Measurements from ENCODE around the gene PTPN13. TPM values are rescaled to one million over a fixed set of nuclear protein-coding genes. Genes with fewer than 3 reads are reported as not detected.

The PTPN13 gene
- under 1 TPM; 0.06 to 0.21 TPM for total RNA-seq

DNA sequence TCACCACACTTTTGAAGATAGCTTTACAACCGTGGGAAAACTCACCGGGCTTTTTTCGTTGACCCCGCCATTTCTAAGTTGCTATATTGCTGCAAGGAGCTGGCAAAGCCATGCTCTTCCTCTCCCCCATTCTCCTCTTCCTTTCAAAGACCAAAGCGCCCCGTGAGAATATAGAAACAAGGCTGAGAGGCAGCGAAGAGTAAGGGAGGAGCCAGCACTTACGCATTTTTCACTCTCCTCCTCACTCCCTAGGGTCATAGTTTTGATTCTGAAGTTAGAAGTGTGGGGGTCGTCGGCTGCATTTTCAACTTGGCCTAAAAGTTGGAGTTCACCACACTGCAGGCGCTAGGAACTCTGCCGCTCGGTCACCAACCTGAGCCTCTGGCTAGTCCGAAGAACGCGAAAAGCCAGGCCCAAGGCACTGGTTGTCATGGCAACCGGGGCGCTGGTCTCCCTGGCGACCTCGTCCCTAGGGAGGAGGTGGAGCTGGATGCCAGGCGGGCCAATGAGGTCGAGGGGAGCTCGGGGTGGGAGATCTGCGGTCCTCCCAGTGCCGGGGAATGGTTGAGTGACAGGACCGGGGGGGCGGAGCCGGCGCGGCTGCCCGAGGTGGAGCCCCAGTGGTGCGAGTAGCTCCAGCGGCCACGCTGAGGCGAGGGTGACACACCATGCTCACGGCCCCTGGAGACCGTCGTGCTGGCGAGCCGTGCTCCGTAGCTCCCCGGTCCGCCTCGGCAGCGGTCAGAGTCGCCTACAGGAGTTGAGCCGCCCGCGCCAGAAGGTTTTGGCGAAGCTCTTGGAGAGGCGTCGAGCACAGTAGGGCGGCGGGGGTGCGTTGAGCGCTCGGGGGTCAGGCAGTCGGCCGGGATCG, at the start of gene PTPN13:
Gene PTPN13 (plus strand): TSS at position 628 of the 871 bp plus-strand sequence. CDS start 40,942 bp downstream, outside the sequence.
- ChIA-PET CTCF (no interaction called here), POLR2A (no interaction called here)

- CTCF ChIA-PET, result no interaction called here
- POLR2A ChIA-PET, result no interaction called here
Observed at GRCh38 chr4:86547140-86547539, 47.0 kb upstream of the PTPN13 start.

- CTCF ChIA-PET, result no interaction called here
Observed at GRCh38 chr4:86549163-86549788, 44.8 kb upstream of the PTPN13 start.

DNA sequence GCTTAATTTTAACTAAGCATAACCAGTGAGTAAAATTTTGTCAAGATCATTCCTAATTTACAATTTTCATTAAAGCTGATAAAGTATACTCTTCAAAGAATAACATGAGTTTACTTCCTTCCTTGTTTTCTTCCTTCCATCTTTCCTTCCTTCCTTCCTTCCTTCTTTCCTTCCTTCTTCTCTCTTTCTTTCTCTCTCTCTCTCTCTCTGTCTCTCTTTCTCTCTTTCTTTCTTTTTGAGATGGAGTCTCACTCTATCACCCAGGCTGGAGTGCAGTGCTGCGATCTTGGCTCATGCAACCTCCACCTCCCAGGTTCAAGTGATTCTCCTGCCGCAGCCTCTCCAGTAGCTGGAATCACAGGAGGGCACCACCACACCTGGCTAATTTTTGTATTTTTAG, 42.7 kb upstream of the PTPN13 start:
- ChIA-PET POLR2A (no interaction called here), CTCF (no interaction called here)

More at GRCh38 chr4:86549163-86549788, 44.8 kb upstream of the PTPN13 start:
- POLR2A ChIA-PET, result no interaction called here

DNA sequence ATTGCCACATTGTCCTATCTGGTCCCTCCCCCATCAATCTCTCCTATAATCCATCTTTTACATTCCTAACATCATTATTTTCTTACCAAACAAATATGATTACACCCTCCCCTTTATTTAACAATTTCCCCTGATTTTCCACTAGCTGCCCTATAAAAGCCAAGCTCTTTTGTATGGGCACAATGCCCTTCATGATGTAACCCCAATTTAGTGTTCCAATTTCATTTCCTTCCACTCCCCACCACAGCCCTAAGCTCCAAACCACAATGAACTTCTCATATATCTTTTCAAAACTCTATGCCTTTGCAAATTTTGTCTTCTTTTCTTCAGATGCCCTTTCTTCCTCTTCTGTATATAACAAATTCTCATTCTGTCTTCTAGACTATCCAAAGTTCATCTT, 39.5 kb upstream of the PTPN13 start:
- CTCF ChIA-PET, result no interaction called here
- POLR2A ChIA-PET, result no interaction called here

DNA sequence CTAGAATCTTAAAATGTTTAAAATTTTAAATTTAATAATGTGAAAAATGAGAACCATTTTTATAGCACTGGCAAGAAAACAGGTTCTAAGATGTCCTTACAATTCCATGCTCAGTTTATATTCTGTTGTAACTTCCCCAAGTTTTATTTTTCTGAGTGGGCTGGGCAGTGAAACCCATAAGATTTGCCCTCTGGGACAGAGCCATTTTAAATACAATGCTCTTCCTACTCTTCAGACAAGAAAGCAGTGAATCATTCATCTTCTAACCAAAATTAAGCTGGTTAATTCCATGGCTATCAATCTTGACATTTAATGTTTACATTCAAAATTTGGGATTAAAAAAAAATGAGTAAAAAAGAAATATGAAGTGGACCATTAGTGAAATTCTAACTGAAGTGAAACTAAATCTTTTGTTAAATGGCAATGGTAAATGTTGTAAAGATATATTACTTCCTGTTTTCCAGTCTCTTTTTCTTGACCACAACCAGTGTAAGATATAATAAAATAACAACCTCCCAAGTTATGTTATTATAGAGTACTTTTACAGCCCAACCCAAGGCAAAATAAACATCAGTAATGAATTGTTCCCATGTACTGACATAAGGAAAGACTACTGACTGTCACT, 37.2 kb upstream of the PTPN13 start:
- POLR2A ChIA-PET, result no interaction called here

DNA sequence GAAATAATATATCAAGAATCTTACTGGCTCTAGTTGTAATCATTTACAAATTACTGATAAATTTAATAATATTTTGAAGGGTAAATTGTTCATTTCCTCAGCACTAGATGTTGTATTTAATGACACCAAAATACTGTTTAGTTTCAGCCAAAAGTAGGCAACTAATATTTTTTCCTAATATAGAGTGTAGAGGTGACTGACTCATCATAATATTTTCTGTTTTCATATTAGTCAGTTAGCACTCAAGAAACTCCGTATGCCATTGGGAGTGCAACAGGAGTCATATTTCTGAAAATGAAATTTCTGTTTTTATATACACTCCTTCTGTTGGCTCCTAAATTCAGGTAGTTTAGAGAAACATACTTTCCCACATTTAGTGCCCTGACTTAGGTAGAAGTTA, 36.6 kb upstream of the PTPN13 start:
- ChIA-PET POLR2A (no interaction called here), CTCF (no interaction called here)

More for the DNA sequence above, 37.2 kb upstream of the PTPN13 start:
- CTCF ChIA-PET, result no interaction called here

DNA sequence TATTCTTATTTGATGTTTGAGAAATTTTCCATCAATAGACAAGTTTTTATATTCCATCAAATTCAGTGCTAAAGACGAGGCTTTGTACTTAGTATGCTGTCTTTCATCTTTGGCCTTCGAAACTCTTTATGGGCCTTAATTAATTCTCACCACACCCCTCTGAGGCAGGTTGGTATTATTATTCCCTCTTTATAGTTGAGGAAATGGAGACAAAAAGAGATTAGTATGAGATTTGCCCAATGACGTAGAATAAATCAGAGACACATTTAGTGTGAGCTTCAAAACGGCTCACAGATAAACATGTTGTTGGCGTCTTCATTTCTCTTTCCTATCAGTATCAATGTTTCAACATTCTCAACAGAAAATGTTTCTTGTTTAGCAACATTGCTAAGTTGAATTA, 35.9 kb upstream of the PTPN13 start:
- ChIA-PET CTCF (no interaction called here), POLR2A (no interaction called here)

DNA sequence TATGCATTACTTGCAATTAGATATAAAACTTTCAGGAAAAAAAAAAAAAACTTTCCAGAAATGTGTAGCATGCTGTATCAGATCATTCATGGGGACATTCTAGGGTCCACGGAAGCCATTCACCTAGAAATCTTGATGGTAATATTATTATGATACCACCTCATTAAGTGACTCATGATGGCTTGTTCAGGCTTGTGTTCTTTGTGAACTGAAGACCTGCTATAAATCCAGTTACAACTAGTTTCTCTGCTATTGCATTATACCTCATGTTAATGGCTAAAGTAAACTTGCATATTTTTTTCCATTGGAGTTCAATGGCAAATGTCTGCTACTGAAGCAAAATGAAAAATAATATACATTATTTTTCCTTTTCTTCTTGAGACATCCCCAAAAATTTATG, 35.3 kb upstream of the PTPN13 start:
- CTCF ChIA-PET, result no interaction called here
- POLR2A ChIA-PET, result no interaction called here

DNA sequence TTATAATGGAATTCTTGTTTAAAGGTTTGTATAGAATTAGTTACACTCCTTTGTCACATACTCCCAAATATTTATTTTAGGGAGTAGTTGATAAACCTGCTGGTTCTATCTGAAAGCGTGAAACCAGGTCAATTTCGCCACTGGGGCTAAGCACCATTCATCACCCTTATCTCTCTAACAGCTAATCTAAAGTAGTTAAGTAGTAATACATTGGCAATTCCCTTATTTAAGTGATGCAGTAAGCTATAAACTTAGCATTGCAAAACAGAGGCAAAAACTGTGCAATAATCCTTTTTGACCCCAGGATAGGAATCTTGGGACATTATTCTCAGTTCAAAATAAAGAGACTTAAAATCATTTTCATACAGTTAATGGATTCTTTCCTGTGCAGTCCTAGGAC, 33.7 kb upstream of the PTPN13 start:
- CTCF ChIA-PET, result no interaction called here

GRCh38 chr4:86561256-86561655, 32.9 kb upstream of the PTPN13 start:
- ChIA-PET CTCF (no interaction called here), POLR2A (no interaction called here)

More for the DNA sequence above, 33.7 kb upstream of the PTPN13 start:
- POLR2A ChIA-PET, result no interaction called here

GRCh38 chr4:86563416-86563815, 30.7 kb upstream of the PTPN13 start:
- CTCF ChIA-PET, result no interaction called here

DNA sequence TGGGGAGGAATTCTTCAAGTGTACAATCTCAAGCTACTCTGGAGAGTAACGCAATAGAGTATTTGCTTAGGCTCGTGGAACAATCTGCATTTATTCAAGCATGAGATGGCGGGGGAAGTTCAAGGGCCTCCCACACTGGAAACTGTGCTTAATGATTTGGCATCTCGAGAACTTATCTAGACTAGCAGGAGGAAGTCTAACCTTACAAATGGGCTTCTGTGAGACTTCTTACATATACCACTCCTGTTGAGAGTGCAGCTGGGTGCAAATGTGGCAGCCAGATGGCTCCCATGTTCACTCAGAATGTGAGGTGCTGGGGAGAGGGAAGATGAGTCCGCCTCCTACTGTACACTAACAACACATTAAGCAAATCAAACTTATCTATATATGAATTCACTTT, 29.3 kb upstream of the PTPN13 start:
- ChIA-PET CTCF (no interaction called here), POLR2A (no interaction called here)

More at GRCh38 chr4:86563416-86563815, 30.7 kb upstream of the PTPN13 start:
- POLR2A ChIA-PET, result no interaction called here

GRCh38 chr4:86565651-86566050, 28.5 kb upstream of the PTPN13 start:
- ChIA-PET CTCF (no interaction called here), POLR2A (no interaction called here)

GRCh38 chr4:86569103-86569870, 24.8 kb upstream of the PTPN13 start:
- POLR2A ChIA-PET, result no interaction called here
- CTCF ChIA-PET, result no interaction called here

GRCh38 chr4:86579941-86580340, 14.2 kb upstream of the PTPN13 start:
- ChIA-PET CTCF (no interaction called here), POLR2A (no interaction called here)

DNA sequence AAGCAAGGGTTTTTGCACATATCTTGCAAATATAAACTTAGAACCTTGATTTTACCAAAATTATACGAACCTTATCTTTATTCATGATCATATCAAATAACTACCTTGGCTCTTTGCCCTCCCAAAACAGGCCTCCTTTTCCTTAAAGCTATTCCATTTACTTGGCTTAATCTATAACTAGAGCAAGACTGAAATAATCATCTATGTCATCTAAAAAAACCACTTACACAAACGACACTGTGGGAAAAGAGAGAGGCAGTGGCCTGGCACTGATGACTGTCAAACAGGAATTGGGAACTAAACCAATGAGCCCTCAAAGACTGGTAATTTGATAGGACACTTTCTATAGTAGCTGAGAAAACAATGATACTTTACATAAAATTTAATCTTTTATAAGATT, 11.7 kb upstream of the PTPN13 start:
- ChIA-PET CTCF (no interaction called here), POLR2A (interaction anchor here (0.6 kb wide), 1 partner anchor 1923 kb away, joined by 3 read pairs; no protein-coding TSS in a partner anchor)

GRCh38 chr4:86586160-86586572, 7.9 kb upstream of the PTPN13 start:
- ChIA-PET CTCF (no interaction called here), POLR2A (no interaction called here)

GRCh38 chr4:86586626-86587380, 7.3 kb upstream of the PTPN13 start:
- ChIA-PET CTCF (no interaction called here), POLR2A (no interaction called here)
